HL-60 (cell line): ENCODE data around the gene UNKL.
A peak's percentile ranks its signal among the peaks of the same experiment; 100 is the strongest.

Experiments used
- DNase-seq, 2 experiments: peaks; one replicate each; pipeline ENCODE4 v3.0.0-alpha.2; 2010 to 2020; ENCODE audit warnings: low read depth in 1 of 2, low spot score in 1 of 2
- H3K27ac ChIP-seq: fragments of 250-450 bp; sonication (Bioruptor Pico); replicated peaks from 2 replicates; pipeline ENCODE4 v1.5.1; 2020; ENCODE audit warnings: mild to moderate bottlenecking, moderate library complexity
- H3K27me3 ChIP-seq: fragments of 250-450 bp; sonication (Bioruptor Pico); 2 replicates; pipeline ENCODE4 v1.5.1; 2021; ENCODE audit warnings: mild to moderate bottlenecking, moderate library complexity; ENCODE audit not compliant: insufficient read depth, poor library complexity, severe bottlenecking
- H3K4me3 ChIP-seq: replicated peaks from 2 replicates; pipeline ENCODE4 v1.5.1; 2011; ENCODE audit warnings: mild to moderate bottlenecking, control low read depth, low read length; ENCODE audit not compliant: insufficient read depth
- CTCF ChIP-seq: IDR thresholded peaks from one replicate; pipeline ENCODE4 v1.5.1; 2011; ENCODE audit warnings: low read length, control low read depth, inconsistent platforms; ENCODE audit not compliant: insufficient read depth
- GABPA ChIP-seq: IDR thresholded peaks from 2 replicates; pipeline ENCODE4 v1.6.1; 2012; ENCODE audit warnings: low read depth
- POLR2AphosphoS5 ChIP-seq: IDR thresholded peaks from 2 replicates; pipeline ENCODE4 v1.6.1; 2012; ENCODE audit warnings: low read depth
- SPI1 ChIP-seq: IDR thresholded peaks from 2 replicates; pipeline ENCODE4 v1.6.1; 2012; ENCODE audit warnings: low read depth, mild to moderate bottlenecking, borderline replicate concordance
- TF ChIP-seq, protein P1 (sequence below): IDR thresholded peaks from 2 replicates; pipeline ENCODE4 v1.6.1; 2012; ENCODE audit warnings: low read depth; ENCODE audit not compliant: insufficient replicate concordance

The UNKL gene

GRCh38 chr16:1450841-1451240, 36.3 kb upstream of the UNKL start:
- Histone ChIP-seq H3K27ac (no peak overlapping the region), H3K4me3 (no peak overlapping the region), H3K27me3 (no peaks in the 10 kb centered on the region)
- no peak for DNase-seq
- TF ChIP-seq POLR2AphosphoS5 (0 out of 2 replicates have a peak, but pooled peaks have one; percentile 12), SPI1 (no peak)

- no peak overlapping the region for H3K4me3 ChIP-seq
- H3K27me3 ChIP-seq, result no peaks in the 10 kb centered on the region
- DNase-seq, result peak in 1 of 2 experiments; percentile 44
- no peak for TF ChIP-seq GABPA
- no peak for TF ChIP-seq CTCF
- no peak overlapping the region for H3K27ac ChIP-seq
Observed at GRCh38 chr16:1450218-1450617, 35.7 kb upstream of the UNKL start.

DNA sequence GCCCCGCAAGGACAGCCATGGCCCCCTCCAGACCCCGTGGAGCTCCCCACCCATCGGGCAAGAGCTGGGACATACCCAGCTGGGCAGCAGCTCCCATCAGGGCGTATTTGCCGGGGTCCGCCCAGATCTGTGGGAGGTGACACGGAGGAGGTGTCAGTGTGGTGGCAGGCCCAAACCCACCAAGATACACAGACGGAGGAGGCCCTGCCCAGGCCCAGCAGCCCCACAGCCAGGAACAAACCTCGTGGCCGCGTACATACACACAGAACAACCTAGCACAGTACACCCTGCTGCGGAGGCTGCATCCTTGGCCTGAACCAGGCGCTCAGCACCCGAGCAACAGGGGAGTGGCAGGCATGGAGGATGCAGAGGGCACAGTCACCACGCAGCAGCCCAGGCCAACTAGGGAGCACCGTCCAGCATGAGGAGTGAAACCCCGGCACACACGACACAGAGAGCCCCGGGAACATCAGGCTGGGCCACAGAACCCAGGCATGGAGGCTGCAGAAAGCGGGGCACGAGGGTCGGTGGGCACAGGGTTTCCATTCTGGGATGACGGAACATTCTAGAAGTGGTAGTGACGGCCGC, 34.8 kb upstream of the UNKL start:
- DNase-seq, result no peak
- no peak overlapping the region for H3K27ac ChIP-seq
- H3K27me3 ChIP-seq, result no peaks in the 10 kb centered on the region
- H3K4me3 ChIP-seq, result no peak overlapping the region
- no peak for TF ChIP-seq SPI1
- 0 out of 2 replicates have a peak, but pooled peaks have one; percentile 22 for TF ChIP-seq POLR2AphosphoS5

DNA sequence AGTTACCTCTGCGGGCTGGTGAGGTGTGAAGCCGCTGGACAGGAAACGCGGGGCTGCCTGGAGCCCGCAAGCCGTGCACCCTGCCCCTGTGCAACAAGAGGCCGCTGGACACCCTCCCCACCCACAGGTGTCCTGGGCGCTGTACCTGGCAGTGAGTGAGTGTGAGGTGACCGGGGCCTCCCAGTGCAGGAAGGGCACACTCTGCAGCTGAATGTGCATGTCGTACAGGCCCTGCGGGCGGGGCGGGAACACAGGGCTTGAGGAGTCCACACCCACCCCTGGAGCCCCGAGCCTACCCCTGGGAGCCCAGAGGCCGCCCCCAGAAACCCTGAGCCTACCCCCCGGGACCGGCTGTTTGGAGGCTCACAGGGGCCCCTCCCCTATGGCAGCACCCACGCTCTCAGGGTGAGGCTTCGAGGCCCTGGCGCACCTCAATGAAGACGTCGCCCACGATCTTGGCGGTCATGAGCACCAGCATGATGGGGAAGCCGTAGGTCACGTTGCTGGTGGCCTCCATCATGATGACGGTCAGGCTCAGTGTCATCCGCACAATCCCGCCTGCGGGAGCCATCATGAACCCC, 34.1 kb upstream of the UNKL start:
- DNase-seq, result no peak
- TF ChIP-seq CTCF (no peak), POLR2AphosphoS5 (no peak), SPI1 (no peak), GABPA (no peak)
- TF ChIP-seq, protein P1, sequence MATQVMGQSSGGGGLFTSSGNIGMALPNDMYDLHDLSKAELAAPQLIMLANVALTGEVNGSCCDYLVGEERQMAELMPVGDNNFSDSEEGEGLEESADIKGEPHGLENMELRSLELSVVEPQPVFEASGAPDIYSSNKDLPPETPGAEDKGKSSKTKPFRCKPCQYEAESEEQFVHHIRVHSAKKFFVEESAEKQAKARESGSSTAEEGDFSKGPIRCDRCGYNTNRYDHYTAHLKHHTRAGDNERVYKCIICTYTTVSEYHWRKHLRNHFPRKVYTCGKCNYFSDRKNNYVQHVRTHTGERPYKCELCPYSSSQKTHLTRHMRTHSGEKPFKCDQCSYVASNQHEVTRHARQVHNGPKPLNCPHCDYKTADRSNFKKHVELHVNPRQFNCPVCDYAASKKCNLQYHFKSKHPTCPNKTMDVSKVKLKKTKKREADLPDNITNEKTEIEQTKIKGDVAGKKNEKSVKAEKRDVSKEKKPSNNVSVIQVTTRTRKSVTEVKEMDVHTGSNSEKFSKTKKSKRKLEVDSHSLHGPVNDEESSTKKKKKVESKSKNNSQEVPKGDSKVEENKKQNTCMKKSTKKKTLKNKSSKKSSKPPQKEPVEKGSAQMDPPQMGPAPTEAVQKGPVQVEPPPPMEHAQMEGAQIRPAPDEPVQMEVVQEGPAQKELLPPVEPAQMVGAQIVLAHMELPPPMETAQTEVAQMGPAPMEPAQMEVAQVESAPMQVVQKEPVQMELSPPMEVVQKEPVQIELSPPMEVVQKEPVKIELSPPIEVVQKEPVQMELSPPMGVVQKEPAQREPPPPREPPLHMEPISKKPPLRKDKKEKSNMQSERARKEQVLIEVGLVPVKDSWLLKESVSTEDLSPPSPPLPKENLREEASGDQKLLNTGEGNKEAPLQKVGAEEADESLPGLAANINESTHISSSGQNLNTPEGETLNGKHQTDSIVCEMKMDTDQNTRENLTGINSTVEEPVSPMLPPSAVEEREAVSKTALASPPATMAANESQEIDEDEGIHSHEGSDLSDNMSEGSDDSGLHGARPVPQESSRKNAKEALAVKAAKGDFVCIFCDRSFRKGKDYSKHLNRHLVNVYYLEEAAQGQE, result no peak
- Histone ChIP-seq H3K4me3 (no peak overlapping the region), H3K27ac (no peak overlapping the region), H3K27me3 (no peaks in the 10 kb centered on the region)

- no peak overlapping the region for H3K4me3 ChIP-seq
- H3K27me3 ChIP-seq, result no peaks in the 10 kb centered on the region
- TF ChIP-seq, protein P1, result no peak
- no peak for TF ChIP-seq CTCF
- no peak for TF ChIP-seq SPI1
- no peak for TF ChIP-seq GABPA
- TF ChIP-seq POLR2AphosphoS5, result no peak
- H3K27ac ChIP-seq, result no peak overlapping the region
- DNase-seq, result no peak
Observed at GRCh38 chr16:1447965-1448364, 33.5 kb upstream of the UNKL start.
